GM21360 (cell line): ENCODE results near the gene CDK3.
"Not testable (repeated sequence)": the region's sequence is repeated elsewhere in the genome, so short reads cannot be mapped to it uniquely, and the experiment has no call there.

Experiments
- ATAC-seq: cut with Tn5 transposase; IDR thresholded peaks from one replicate; pipeline ENCODE4 v1.9.1; 2021; ENCODE audit warnings: mild to moderate bottlenecking, moderate library complexity; ENCODE audit not compliant: unreplicated experiment

The CDK3 gene

DNA sequence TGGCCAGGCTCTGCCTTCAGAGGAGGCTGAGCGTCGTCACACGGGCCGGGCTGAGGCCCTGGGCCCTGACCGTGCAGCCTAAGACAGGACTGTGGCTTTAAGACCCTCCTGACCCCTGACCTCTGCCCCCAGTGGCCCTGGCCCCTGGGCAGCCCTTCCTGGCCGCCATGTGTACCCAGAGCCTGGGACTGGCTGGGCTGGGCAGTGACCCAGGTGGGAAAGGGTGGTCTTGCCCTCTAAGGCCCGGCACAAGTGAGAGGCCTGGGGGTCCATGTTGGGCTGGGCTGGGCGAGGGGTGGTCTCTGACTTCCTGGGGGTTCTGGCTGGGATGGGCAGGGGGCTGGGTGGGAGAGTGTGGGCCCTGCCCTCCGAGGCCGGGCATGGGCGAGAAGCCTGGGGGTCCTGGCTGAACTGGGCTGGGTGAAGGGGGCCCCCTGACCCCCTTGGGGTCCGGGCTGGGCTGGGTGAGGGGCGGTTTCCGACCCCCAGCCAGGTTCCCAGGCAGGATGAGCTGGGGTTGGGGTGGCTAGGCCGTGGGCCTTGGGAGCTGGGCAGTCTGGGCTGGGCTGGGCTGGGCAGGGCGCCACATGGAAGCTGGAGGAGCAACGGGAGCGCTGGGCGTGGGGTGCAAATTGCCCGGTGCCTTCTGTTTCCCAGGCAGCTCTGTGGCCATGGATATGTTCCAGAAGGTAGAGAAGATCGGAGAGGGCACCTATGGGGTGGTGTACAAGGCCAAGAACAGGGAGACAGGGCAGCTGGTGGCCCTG lies at the start of gene CDK3:
Gene CDK3, plus strand, starts transcription at position 101 of the 767 bp plus-strand sequence. Its CDS starts 571 bp downstream, at position 672.
- no peak for ATAC-seq

DNA sequence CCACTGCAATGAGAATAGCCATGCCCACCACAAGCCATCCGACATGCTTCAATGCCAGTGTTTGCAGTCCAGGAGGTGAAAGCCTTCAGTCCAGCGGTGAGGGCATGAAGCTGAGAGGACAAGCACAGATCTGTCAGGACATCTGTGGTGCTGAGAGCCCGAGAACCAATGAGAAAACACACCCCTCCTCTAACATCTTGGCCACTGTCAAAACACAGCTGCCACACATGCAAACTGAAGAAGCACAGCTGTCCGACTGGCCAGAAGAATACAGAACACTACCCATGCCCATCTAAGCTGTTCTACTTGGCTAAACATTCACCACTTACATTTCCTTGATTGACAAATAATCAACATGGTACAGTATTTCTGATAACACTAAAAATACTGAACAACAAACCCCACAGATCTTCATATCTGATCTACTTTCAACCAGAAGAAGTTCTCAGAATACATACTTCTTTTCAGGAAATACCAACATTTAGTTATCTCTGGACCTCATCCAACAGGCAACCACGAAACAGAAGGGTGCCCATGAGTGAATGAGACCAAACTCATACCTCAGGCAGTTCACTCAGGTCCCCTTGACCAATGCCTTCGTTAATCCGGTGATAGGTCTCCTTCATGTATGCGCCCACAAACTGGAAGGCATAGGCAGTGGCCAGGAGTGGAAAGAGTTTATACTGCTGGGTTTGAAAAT lies 49.6 kb upstream of the CDK3 start:
- ATAC-seq, result no peak

DNA sequence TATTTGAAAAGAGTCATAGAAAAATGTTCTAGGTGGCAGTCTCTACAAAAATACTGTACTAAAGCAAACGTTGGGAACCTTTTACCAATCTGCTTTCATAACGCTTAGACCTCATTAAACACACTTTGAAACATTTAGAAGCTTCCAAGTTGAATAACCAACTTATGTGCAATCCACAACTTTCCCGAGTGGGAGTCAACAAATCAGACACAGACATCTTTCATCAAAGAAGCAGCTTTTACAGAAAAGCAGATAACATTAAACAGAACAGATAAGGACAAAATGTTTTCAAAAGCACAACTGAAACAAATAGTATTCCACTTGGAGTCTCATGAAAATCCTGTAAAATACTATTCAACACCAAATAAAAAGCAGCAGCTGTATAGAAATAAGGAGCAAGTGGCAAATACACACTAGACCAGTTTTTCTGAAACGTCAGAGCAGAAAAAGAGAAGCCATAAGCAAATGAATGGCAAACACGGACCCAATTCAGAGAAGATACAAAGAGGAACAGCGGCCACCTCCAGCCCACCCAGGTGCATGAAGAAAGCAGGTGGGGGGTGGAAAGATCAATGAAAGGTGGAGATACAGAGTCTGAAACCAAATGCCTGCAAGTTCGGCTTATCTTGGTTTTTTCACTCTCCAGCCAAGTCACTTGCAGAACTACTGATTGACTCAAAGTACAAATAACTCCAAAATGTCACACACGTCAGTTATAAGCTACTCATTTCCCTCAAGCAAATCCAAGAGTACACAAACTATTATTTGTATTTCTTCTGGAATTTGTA lies 41.4 kb upstream of the CDK3 start:
- no peak for ATAC-seq

DNA sequence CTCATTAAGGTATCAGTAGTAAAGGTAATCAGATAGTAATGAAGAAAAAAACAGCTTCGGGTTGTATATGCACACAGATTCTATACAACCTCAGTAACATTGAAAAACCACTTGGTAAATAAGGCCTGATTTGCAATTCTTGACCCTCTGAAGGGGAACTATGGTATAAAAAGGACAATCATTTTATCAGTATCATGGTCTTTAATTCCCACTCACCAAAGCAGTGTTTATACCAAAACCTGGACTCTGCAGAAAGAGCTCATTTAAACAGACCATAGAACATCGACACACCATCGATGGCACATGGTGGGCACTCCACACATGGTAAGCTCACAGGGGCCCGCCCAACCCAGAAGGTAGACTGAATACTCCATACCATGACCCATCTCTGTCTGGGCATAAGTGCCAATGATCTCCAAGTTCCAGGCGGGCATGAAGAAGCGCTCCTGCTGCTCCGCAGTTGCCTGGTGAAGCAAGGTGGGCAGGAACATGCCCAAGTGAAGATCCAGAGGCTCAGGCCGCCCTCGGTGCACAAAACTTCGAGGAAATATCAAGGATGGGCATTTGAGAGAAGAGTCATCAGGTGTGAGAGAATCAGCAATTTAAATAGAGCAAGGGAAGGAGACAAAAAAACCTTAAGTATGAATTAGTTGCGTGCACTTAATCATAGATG lies 40.7 kb upstream of the CDK3 start:
- no peak for ATAC-seq

DNA sequence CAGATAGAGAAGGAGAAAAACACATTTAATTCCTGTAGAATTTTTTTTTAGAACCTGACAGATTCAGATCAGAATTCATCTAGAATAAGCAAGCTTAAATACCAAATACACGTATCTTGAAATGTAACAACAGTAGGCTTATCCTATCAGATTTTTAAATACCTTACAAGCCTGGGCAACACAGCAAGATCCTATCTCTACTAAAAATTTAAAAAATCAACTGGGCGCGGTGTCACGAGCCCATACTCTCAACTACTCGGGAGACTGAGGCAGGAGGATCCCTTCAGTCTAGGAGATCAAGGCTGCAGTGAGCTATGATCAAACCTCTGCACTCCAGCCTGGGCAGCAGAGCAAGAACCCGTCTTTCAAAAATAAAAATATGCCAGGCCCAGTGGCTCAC lies 35.2 kb upstream of the CDK3 start:
- ATAC-seq, result no peak

DNA sequence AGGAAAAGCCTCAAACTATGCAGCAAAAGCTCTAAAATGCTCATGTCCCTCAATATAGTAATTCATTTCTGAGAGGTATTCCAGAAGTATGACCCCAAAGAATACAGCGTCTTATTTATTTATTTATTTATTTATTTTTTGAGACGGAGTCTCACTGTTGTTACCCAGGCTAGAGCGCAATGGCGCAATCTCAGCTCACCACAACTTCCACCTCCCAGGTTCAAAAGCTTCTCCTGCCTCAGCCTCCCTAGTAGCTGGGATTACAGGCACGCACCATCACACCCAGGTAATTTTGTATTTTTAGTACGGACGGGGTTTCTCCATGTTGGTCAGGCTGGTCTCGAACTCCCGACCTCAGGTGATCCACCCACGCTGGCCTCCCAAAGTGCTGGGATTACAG lies 31.6 kb upstream of the CDK3 start:
- ATAC-seq, result not testable (repeated sequence)

DNA sequence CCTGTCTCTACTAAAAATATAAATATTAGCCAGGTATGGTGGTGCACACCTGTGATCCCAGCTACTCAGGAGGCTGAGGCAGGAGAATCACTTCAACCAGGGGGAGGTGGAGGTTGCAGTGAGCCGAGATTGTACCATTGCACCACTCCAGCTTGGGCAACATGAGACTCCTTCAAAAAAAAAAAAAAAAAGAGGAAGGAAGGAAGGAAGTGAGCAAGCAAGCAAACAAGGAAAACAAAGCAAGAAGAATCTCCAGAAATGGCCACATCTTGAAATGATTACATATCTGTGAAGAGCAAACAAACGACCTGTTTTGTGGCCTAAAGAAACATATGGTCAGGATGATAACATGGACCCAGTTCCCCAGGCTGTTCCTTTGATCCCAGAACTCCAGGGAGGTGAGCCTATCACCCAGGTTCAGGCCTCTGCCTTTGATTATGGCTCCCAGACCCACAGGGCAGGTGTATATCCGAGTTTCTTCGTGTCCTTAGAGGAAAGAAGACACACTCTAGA lies 30.6 kb upstream of the CDK3 start:
- ATAC-seq, result no peak

DNA sequence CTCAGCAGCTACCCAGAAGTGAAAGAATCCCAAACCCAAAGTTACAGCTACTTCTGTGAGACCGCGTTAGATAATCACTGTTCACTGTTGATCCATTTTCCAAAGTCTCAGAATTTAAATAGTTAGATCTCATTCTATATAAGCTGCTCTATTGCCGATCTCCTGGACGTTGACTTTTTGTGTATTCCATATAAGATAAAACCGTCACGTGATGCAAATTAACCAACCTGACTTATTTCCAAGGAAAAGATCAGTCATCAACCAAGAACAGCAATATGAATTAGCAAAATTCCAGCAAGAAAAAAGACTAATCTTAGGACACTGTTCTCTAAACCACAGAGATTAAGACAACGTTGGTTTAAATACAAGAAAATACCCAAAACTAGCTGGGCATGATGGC lies 30.0 kb upstream of the CDK3 start:
- ATAC-seq, result no peak

DNA sequence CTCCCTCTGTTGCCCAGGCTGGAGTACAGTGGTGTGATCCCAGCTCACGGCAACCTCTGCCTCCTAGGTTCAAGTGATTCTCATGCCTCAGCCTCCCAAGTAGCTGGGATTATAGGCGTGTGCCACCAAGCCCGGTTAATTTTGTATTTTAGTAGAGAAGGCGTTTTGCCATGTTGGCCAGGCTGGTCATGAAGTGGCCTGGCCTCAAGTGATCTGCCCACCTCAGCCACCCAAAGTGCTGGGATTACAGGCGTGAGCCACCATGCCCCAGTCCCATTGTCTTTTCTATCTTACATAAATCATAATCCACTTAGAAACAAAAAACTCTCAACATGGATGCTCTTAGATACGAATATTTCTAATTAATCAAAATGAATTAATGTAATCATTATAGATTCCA lies 25.5 kb upstream of the CDK3 start:
- ATAC-seq, result not testable (repeated sequence)

DNA sequence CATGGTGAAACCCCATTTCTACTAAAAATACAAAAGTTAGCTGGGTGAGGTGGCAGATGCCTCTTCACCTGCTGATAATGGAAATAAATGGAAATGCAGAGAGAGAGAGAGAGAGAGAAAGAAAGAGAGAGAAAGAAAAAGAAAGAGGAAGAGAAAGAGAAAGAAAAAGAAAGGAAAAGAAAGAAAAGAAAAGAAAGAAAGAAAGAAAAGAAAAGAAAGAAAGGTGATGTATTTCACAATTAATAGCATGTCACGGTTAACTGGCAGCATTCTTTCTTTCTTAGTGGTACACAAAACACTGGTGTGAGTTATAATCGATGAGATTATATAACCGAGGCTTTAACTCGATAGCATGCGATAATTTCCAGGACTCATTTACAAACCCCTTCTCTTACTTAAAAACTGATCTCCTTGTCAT lies 24.9 kb upstream of the CDK3 start:
- no peak for ATAC-seq

DNA sequence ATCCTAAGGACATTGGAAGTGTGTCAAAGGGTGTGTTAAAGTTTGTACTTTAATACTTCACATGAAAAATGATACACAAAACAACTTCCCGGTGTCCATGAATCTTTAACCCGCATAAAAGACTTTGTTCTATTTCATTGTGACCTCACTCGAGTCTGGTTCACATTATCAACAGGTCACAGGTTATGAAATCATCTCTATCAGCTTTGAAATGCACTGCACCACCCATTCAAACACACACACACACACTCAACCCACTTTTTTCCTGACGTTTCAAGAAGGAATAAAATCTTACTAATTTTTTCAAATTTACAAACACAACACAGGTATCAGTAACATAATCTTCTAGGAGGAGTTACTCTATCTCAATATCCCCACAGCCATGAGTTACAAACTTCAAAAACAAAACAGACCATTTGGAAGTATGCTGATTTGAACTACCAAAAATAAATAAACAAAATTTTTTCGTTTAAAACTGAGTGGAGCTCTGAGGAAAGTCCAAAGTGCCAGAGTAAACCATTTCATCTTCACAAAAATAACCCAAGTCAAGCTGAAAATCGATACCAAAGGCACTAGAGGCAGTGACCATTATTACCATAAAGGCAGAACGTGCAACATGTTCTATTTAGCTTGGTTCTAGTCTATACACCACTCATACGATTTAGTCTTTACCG lies 24.3 kb upstream of the CDK3 start:
- ATAC-seq, result no peak

DNA sequence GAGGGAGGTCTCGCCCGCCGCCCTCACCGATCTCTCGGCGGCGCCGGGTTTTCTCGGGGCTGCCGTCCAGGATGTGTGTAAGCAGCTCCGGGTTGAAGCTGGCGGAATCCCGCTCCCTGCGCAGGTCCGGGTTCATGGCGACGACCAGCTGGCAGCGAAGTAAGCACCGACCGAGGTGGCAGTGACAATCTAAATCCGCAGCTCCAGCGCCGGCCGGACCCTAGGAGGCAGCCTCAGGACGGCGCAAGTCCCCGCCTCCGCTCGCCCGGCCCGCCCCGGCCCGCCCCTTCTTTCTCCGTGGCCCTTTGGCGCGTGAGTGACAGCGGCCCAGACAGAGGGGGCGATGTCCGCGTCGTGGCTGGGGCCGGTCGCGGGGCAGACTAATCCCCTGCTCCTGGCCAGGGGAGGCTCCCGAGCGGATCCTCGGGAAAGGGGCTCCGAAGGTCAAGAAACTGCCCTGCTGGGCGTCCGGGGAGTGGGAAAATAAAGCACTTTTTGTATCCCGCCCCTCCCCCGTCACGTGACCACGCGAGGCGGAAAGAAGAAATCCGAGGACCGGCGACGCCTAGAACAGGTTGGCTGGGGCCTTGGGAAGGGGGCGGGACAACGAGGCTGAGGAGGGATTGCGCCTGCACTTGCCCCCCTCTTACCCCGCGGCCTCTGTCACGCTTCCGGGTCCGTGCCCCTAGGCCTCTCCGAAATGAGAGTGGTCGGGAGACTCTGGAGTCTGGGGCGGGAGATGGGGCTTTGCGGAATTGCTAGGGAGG lies 21.5 kb upstream of the CDK3 start, which contains the start of the genes ACOX1 and TEN1:
Gene ACOX1, minus strand, starts transcription at position 229 of the 767 bp plus-strand sequence. Its CDS starts 93 bp downstream, at position 136.
Gene TEN1, plus strand, starts transcription at position 303 of the 767 bp plus-strand sequence. CDS start 6,953 bp downstream, outside the sequence.
- peak; percentile 85 for ATAC-seq

DNA sequence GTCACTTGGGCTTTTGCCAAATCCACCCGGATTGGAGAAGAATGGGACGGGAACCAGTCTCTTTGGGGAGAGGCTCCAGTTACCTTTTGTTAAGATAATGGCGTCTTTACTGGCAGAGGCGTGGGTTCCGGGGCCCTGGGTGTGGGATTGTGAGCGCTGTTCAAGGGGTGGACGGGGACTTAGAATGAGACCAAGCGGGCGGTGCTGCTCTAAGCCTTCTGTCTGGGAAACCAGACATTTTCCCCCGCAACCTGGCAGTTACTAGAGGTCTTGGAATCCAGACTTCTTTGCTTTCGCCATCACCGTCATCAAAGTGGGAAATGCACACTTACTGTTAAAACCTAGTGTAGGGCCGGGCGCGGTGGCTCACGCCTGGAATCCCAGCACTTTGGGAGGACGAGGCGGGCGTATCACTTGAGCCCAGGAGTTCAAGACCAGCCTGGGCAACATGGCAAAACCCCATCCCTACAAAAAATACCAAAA lies 20.9 kb upstream of the CDK3 start:
- no peak for ATAC-seq

DNA sequence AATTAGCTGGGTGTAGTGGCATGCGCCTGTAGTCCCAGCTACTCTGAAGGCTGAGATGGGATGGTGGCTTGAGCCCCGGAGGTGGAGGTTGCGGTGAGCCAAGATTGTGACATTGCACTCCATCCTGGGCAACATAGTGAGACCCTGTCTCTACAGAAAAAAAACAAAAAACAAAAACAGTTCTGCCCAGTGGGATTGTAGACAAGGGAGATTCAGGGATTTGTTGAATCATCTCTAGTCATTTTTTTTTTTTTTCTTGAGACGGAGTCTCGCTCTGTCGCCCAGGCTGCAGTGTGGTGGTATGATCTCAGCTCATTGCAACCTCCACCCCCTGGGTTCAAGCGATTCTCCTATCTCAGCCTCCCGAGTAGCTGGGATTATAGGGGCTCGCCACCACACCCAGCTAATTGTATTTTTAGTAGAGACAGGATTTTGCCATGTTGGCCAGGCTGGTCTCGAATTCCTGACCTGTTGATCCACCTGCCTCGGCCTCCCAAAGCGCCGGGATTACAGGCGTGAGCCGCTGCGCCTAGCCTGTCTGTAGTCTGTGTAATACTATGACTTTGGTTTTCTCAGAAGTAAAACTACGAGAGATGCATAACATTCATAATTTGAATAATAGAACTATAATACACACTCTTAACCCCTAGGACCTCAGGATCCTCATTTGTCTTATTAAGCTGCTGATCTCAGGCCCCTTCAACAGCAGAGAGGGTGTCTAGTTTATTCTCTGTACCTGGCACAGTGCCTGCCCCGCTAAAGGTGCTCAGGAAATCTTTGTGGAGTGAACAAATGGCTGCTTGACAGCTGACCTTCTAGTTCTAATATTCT lies 20.3 kb upstream of the CDK3 start:
- no peak for ATAC-seq

DNA sequence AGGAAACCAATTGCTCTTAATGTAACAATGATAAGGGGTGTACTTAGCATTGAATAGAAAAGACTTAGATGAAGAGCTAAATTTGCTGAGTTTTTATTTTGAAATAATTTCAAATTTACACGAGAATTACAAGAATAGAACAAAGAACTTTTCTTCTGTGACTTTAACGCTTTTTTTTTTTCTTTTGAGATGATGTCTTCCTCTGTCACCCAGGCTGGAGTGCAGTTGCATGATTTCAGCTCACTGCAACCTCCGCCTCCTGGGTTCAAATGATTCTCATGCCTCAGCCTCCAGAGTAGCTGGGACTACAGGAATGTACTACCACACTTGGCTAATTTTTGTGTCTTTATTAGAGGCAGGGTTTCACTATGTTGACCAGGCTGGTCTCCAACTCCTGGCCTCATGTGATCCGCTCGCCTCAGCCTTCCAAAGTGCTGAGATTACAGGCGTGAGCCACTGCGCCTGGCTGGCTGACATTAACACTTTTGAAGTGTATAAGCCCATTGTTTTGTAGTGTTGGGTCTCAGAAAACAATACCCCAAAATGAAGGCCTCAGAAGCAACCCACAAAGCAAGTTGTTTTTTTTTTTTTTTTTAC lies 19.5 kb upstream of the CDK3 start:
- ATAC-seq, result no peak

DNA sequence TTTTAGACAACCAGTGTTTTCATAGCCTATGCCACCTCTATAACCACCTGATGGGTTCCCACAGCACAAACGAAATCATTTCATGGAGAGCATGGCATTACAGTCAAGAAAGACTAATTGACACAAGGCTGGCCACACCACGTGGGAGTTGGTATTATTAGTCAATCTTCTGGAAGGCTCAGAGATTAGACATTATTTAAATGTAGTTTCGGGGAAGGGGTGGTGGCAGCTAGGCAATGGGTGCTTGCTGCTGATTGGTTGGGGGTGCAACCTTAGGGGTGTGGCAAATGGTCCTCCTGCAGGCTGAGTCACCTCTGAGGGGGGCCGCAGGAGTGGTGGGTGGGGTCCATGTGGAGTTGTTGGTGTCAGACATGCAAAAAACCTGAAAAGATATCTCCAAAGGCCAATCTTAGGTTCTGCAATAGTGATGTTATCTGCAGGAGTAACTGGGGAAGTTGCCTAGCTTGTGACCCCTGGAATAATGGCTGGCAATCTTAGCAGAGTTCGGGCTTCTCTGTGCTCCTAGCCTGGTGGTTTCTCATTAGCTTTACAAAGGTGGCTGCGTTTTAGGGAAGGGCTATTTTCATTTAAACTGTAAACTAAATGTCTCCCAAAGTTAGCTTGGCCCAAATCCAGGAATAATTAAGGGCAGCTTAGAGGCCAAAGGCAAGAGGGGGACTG lies 17.0 kb upstream of the CDK3 start:
- no peak for ATAC-seq

DNA sequence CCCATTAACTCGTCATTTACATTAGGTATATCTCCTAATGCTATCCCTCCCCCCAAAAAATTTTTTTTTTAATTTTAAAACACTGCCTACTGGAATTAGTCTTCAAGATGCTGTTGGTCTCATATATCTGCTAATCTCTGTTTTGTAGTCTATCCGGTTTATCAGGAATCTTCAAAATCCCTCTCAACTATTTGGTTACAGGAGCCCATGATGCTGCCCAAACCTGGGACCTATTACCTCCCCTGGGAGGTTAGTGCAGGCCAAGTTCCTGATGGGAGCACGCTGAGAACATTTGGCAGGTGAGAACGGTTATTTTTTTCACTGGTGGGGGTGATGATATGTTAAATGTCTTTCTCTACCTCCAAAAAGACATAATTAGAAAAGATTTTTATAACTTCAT lies 14.7 kb upstream of the CDK3 start:
- ATAC-seq, result no peak
